Measurements from ENCODE around the gene SLC1A5.
A peak's percentile ranks its signal among the peaks of the same experiment; 100 is the strongest.
"Not testable (repeated sequence)": the region's sequence is repeated elsewhere in the genome, so short reads cannot be mapped to it uniquely, and the experiment has no call there.

Gene SLC1A5

DNA sequence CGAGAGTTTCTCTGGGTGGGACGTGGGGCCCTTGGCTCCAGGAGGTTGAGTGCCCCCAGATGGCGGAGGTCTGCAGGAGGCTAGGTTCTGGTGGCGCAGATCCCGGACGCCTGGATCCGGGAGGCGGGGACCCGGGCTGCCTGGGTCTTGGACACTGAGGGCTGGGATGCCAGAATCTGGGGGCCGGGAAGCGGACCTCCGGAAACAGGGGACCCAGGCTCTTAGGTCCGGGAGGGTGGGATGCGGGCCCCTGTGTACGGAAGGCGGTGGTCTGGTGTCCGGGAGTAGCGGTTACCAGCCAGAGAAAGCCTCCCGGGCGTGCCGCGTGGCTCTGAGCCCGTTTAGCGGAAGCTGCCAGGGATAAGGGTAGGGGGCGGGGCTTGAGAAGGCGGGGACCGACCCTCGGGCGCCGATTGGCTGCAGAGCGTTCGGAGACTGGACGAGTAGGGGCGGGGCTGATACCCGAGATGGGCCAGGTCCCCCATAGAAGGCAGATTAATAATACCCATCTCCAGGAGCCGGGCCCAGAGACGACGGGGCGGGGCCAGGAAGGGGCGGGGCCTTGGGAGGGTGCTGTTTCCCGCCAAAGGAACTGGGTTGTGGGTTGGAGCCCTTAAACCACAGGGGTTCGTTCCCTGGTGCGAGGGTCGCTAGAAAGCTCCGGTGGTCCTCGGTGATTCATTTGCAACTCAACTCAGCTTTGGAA lies at the start of gene SLC1A5:
Gene SLC1A5, minus strand, starts transcription at position 333 of the 706 bp plus-strand sequence. CDS start 629 bp downstream, outside the sequence.
- FAIRE-seq = peak; percentile 78

GRCh38 chr19:46838160-46838559 lies 49.8 kb upstream of the SLC1A5 start:
- DNase-seq (ENCODE audit: insufficient read length, low spot score) = no peak
- no peak for FAIRE-seq

More for the DNA sequence above, at the start of gene SLC1A5:
- DNase-seq (ENCODE audit: insufficient read length, low spot score) = peak; percentile 94

DNA sequence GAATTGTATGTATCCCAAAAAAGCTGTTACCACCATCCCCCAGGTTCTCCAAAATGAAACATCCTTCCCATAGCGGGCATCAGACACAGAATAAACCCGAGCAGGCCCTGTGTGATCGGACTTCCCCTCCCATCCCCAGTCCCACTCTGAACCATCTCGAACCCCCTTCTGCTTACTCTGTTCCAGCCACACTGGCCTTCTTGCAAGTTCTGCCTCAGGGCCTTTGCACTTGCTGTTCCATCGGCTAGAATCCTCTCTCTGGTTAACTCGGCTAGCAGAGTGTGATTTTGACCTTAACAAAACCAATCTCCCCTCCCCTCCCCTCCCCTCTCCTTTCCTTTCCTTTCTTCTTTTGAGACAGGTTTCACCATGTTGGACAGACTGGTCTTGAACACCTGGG lies 46.6 kb upstream of the SLC1A5 start:
- FAIRE-seq (no peak), DNase-seq (ENCODE audit: insufficient read length, low spot score) (no peak)

- no peak for FAIRE-seq
- no peak for DNase-seq (ENCODE audit: insufficient read length, low spot score)
These were observed 45.7 kb upstream of the SLC1A5 start for GRCh38 chr19:46834121-46834520.

DNA sequence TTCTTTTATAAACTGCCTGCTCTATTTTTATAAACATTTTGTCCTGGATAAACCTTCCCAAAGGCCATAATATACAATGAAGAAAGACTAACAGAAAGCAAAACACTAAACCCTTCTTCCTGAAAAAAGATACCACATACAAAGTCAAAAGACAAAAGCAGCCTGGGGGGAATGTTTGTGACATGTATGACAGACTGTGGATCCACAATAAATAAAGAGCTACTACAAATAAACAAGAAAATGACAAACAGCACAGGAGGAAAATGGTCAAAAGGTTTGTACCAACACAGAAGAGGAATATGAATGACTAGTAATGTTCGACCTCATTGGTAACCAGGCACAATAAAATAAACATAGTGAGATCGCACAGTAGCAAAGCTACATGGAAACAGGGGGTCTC lies 42.5 kb upstream of the SLC1A5 start:
- DNase-seq (ENCODE audit: insufficient read length, low spot score) (no peak), FAIRE-seq (no peak)

DNA sequence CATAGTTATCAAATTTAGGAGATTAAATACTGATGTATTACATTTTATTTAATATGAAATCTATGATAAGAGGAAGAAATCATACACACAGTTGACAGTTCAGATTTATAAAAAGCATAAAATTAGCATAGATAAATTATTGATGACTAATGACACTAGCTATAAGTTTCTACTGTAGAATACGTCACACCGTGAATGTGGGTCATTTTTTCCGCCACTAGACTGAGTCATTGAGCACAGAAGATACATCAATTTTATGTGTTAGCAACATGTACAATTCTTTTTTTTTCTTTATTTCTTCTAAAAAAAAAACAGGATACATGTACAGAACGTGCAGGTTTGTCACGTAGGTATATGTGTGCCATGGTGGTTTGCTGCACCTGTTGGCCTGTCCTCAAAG lies 40.1 kb upstream of the SLC1A5 start:
- no peak for FAIRE-seq
- no peak for DNase-seq (ENCODE audit: insufficient read length, low spot score)

GRCh38 chr19:46825731-46826055 lies 37.3 kb upstream of the SLC1A5 start:
- no peak for DNase-seq (ENCODE audit: insufficient read length, low spot score)
- FAIRE-seq = peak; percentile 18

- DNase-seq (ENCODE audit: insufficient read length, low spot score) (no peak), FAIRE-seq (no peak)
These were observed 36.7 kb upstream of the SLC1A5 start for GRCh38 chr19:46824890-46825730.

DNA sequence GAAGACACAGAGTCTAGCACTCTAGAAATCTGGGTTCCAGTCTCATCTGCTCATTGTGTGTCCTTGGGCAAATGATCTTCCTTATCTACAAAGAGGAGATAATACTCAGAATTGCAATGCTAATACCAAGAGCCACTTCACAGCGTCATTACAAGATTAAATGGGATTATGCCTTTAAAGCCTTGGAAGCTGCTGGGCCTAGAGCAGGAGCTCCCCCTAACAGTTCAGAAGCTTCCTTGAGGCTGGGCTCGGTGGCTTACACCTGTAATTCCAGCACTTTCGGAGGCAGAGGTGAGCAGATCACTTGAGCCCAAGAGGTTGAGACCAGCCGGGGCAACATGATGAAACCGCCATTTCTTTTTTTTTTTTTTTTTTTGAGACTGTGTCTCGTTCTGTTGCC lies 34.7 kb upstream of the SLC1A5 start:
- DNase-seq (ENCODE audit: insufficient read length, low spot score) (no peak), FAIRE-seq (no peak)

DNA sequence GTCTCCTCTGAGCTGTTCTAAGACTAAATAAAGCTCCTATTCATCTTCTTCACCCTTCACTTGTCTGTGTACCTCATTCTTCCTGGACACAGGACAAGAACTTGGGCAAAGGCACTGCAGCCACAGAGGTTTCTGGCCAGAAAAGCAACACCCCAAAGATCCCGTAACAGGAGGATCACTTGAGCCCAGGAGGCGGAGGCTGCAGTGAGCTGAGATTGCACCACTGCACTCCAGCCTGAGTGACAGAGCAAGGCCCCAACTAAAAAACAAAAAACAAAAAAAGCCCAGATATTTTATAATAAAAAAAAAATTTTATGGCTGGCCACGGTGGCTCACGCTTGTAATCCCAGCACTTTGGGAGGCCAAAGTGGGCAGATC lies 34.0 kb upstream of the SLC1A5 start:
- DNase-seq (ENCODE audit: insufficient read length, low spot score); FAIRE-seq: not testable (repeated sequence)

GRCh38 chr19:46821512-46822409 lies 33.4 kb upstream of the SLC1A5 start:
- DNase-seq (ENCODE audit: insufficient read length, low spot score) (peak; percentile 39), FAIRE-seq (peak; percentile 66)

GRCh38 chr19:46818812-46819211 lies 30.4 kb upstream of the SLC1A5 start:
- no peak for FAIRE-seq
- no peak for DNase-seq (ENCODE audit: insufficient read length, low spot score)

GRCh38 chr19:46815833-46816627 lies 27.6 kb upstream of the SLC1A5 start:
- FAIRE-seq (no peak), DNase-seq (ENCODE audit: insufficient read length, low spot score) (no peak)

DNA sequence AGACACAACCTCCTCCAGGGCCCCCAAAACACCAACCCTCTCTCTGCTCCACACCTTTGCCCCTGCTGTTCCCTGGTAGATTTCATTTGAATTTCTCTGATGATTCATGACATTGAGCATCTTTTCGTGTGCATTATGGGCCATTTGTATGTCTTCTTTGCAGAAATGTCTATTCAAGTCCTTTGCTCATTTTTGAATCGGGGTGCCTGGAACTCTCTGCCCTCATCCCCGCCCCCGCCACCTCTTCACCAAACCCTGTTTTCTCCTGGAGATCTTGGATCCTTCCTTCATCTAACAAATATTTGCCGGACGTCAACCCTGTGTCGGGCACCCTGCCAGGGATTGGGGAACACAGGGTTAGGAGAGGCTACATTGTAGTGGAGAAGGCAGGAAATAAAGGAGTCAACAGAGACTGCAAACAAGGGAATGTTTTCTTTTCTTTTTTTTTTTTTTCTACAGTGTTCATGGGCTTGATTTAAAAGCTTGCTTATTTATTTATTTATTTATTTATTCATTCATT lies 25.5 kb upstream of the SLC1A5 start:
- FAIRE-seq (no peak), DNase-seq (ENCODE audit: insufficient read length, low spot score) (no peak)

DNA sequence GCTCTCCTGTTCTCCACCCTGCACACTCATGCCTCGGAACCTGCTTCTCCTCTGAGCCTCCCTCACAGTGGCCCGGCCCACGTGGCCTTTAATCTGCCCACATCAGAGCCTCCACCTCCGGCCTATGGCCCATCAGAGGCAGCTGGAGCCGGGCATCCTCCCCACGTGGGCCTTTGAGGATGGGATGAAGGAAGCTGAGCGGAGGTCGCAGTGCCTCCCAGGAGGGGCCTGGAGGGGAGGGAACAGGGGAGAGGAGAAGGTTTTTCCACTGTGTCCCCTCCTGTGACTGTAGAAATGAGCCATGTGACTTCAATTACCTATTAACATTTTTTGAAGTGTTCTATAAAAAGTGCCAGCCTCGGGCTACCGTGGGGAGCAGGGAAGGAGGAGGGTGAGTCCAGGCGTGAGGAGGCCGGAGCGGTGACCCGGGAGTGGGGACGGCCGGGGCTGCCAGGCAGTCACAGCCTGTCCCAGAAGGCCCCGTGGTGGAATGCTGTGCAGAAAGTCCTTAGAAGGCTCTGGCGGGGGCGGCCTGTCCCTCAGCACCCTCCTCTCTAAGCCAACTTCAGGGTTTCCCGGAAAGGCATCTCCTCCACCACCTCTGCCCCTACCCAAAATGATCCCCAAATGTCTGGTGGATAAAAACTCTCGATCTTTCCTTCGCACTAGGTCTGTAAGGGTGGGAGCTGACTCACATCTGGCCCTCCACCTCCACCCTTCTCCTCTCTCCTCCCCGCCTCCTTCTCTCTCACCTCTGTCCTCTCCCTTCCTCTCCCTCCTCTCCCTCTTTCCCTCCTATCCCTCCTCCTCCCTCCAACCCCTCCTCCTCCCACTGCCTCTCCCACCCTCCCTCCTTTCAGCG lies 24.8 kb upstream of the SLC1A5 start:
- no peak for DNase-seq (ENCODE audit: insufficient read length, low spot score)

GRCh38 chr19:46809534-46810272 lies 21.3 kb upstream of the SLC1A5 start:
- FAIRE-seq = peak; percentile 53
- no peak for DNase-seq (ENCODE audit: insufficient read length, low spot score)

More for the DNA sequence above, 24.8 kb upstream of the SLC1A5 start:
- no peak for FAIRE-seq

DNA sequence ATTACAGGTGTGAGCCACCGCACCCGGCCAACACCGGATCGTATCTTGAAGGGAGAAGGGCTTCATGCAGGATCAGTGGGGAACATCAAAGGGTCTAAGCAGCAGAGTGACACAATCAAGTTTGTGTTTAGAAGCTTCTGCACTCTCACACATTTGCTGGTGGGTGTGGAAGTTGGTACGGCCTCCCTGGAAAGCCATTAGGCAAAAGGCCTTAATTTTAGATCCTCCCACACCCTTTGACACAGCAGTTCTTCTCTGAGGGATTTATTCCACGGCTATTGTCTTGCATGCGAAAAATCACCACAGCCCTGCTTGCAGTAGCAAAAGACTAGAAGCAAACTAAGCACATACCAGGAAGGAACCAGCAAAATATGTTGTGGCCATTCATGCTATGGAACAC lies 18.3 kb upstream of the SLC1A5 start:
- FAIRE-seq = no peak
- DNase-seq (ENCODE audit: insufficient read length, low spot score) = no peak

GRCh38 chr19:46804432-46804831 lies 16.0 kb upstream of the SLC1A5 start:
- not testable (repeated sequence) for FAIRE-seq; DNase-seq (ENCODE audit: insufficient read length, low spot score)
